K562 (cell line): Measurements from ENCODE around the gene VPS9D1. TPM values are rescaled to one million over a fixed set of nuclear protein-coding genes. Genes with fewer than 3 reads are reported as not detected.
A peak's percentile ranks its signal among the peaks of the same experiment; 100 is the strongest.

Experiments used
- CEBPB ChIP-seq: fragments of 450-650 bp; IDR thresholded peaks from 2 replicates; pipeline ENCODE4 v1.6.1; 2016; ENCODE audit warnings: missing genetic modification characterization, missing compliant biosample characterization
- CHD4 ChIP-seq: fragments of 200-600 bp; sonication (generic); IDR thresholded peaks from 3 replicates; pipeline ENCODE4 v1.6.1; 2012; ENCODE audit warnings: low read depth, mild to moderate bottlenecking, mixed read lengths, low read length, inconsistent platforms; ENCODE audit not compliant: insufficient read depth, insufficient replicate concordance, poor library complexity, severe bottlenecking
- CREB3L1 ChIP-seq: fragments of 450-650 bp; IDR thresholded peaks from 2 replicates; pipeline ENCODE4 v1.6.1; 2014; ENCODE audit warnings: low read depth, mild to moderate bottlenecking, moderate library complexity, borderline replicate concordance
- DACH1 ChIP-seq: fragments of 450-650 bp; IDR thresholded peaks from 2 replicates; pipeline ENCODE4 v1.6.1; 2018; ENCODE audit not compliant: partially characterized antibody
- E4F1 ChIP-seq: fragments of 250-450 bp; sonication (Bioruptor Pico); IDR thresholded peaks from 2 replicates; pipeline ENCODE4 v1.5.0; 2021; ENCODE audit warnings: mild to moderate bottlenecking, borderline replicate concordance
- IRF2 ChIP-seq: sonication (generic); formaldehyde crosslinking; IDR thresholded peaks from 2 replicates; pipeline ENCODE4 v1.8.1; 2022; ENCODE audit warnings: mild to moderate bottlenecking, missing genetic modification reagents
- KDM2B ChIP-seq: fragments of 250-450 bp; sonication (Bioruptor Pico); IDR thresholded peaks from 2 replicates; pipeline ENCODE4 v1.8.0; 2021; ENCODE audit warnings: mild to moderate bottlenecking, moderate library complexity
- LARP7 ChIP-seq: fragments of 450-650 bp; IDR thresholded peaks from 2 replicates; pipeline ENCODE4 v1.6.1; 2016
- MAFF ChIP-seq: IDR thresholded peaks from 2 replicates; pipeline ENCODE4 v1.6.1; 2012; ENCODE audit warnings: low read length, improper control_type of control experiment
- MXD1 ChIP-seq: fragments of 250-450 bp; sonication (Bioruptor Pico); IDR thresholded peaks from 2 replicates; pipeline ENCODE4 v1.8.0; 2021; ENCODE audit warnings: borderline replicate concordance, mild to moderate bottlenecking, moderate library complexity; ENCODE audit not compliant: poor library complexity, severe bottlenecking
- NFRKB ChIP-seq: fragments of 450-650 bp; IDR thresholded peaks from 2 replicates; pipeline ENCODE4 v1.6.1; 2016; ENCODE audit warnings: low read depth
- NR2C1 ChIP-seq, 2 experiments: fragments of 450-650 bp; IDR thresholded peaks; 2 replicates each; pipeline ENCODE4 v1.6.1; 2017; ENCODE audit warnings: mild to moderate bottlenecking in 2 of 2, antibody characterized with exemption in 1 of 2, inconsistent platforms in 1 of 2, missing compliant biosample characterization in 1 of 2, missing genetic modification characterization in 1 of 2
- PATZ1 ChIP-seq: fragments of 250-450 bp; sonication (Bioruptor Pico); IDR thresholded peaks from 2 replicates; pipeline ENCODE4 v1.5.0; 2020; ENCODE audit warnings: mild to moderate bottlenecking, borderline replicate concordance
- RFX5 ChIP-seq: IDR thresholded peaks from 2 replicates; pipeline ENCODE4 v1.6.1; 2011; ENCODE audit warnings: low read depth, mild to moderate bottlenecking, improper control_type of control experiment, low read length
- STAT5B ChIP-seq: fragments of 250-450 bp; sonication (Bioruptor Pico); IDR thresholded peaks from 2 replicates; pipeline ENCODE4 v1.8.0; 2021; ENCODE audit warnings: mild to moderate bottlenecking, inconsistent platforms
- TARDBP ChIP-seq: fragments of 450-650 bp; IDR thresholded peaks from 2 replicates; pipeline ENCODE4 v1.6.1; 2016
- THRAP3 ChIP-seq: fragments of 450-650 bp; IDR thresholded peaks from 2 replicates; pipeline ENCODE4 v1.6.1; 2016; ENCODE audit warnings: mild to moderate bottlenecking, inconsistent platforms, borderline replicate concordance
- polyA plus RNA-seq, 8 experiments: library from polyadenylated mRNA; depleted of rRNA in 4 of 8; stranded (reverse) in 5 of 8; unstranded in 3 of 8; fragments of >200 nt; fragmentation: Nextera tagmentation in 2 of 8; fragmentation: Illumina TruSeq in 1 of 8; extraction: Ambion mirVana in 2 of 8; extraction: Trizol in 1 of 8; gene quantifications; 2 replicates each; pipeline versions ENCODE4 v1.2.1 to v1.2.3, GENCODE V29; 2011 to 2014; ENCODE audit warnings: inconsistent platforms in 1 of 8, missing spikeins in 1 of 8
- total RNA-seq, 7 experiments: library from RNA; depleted of rRNA in 6 of 7; stranded (reverse); fragments of >200 nt in 6 of 7; fragmentation: Illumina TruSeq in 2 of 7; extraction: Trizol in 2 of 7; gene quantifications; 2 replicates each; pipeline versions ENCODE4 v1.2.1 to v1.2.3, GENCODE V29; 2011 to 2021; ENCODE audit warnings: low replicate concordance in 1 of 7
- TF ChIP-seq, protein P1 (sequence below): fragments of 450-650 bp; IDR thresholded peaks from 2 replicates; pipeline ENCODE4 v1.6.1; 2017; ENCODE audit warnings: antibody characterized with exemption

VPS9D1 gene
- total and polyA plus RNA-seq, 9 of the 15 experiments (the other 6 are each of a cell fraction or from before 2014, with no cell fraction given), result 0.33 to 3.1 (median 1.1) TPM

DNA sequence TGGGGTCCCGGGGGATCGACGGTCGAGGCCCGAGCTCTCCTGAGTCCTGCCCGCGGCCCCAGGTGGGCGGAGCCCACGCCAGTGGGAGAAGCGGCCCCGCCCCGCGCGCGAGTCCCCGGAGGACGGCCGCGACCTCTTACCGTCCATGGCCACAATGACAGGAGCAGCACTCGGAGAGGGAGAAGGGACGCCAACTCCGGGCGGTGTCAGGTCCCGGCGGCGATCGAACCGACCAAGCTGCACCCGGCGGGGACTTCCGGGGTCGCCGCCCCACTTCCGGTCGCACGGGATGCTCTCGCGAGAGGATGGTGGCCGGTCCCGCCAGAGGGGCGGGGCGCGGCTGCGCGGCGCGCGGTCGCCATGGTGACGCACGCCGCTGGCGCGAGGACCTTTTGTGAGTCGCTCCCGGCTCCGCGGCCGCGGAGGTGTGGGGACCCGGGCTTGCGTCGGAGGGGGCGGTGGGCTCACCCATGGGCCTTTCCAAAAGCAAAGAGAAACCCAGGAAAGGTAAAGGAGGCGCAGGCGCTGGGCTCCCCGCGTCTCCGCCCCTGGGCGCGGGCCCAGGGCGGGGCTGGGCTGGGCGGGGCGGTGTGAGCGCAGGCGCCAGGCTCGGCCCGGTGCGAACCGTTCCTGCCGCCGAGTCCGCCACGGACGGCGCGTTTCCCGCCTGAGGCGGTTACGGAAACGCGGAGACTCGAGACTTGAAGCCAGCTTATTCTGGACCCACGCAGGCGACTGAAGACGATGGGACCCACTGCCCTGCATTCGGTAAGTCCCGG, 63.1 kb downstream of the VPS9D1 start, which contains the start of the genes CHMP1A and SPATA33 (continued):
- TF ChIP-seq, protein P1, sequence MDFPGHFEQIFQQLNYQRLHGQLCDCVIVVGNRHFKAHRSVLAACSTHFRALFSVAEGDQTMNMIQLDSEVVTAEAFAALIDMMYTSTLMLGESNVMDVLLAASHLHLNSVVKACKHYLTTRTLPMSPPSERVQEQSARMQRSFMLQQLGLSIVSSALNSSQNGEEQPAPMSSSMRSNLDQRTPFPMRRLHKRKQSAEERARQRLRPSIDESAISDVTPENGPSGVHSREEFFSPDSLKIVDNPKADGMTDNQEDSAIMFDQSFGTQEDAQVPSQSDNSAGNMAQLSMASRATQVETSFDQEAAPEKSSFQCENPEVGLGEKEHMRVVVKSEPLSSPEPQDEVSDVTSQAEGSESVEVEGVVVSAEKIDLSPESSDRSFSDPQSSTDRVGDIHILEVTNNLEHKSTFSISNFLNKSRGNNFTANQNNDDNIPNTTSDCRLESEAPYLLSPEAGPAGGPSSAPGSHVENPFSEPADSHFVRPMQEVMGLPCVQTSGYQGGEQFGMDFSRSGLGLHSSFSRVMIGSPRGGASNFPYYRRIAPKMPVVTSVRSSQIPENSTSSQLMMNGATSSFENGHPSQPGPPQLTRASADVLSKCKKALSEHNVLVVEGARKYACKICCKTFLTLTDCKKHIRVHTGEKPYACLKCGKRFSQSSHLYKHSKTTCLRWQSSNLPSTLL, result no peak
- TF ChIP-seq NFRKB, result no peak
- no peak for TF ChIP-seq CHD4
- TF ChIP-seq KDM2B (CRISPR knock-in tag), result no peak
- TF ChIP-seq MAFF, result no peak; the same call in 1 of the 2 replicates
- TF ChIP-seq NR2C1 (IDR thresholded peaks at IDR 0.05), result peak; percentile 67
- peak; percentile 85 for TF ChIP-seq NR2C1 (tag; IDR thresholded peaks at IDR 0.05)
- peak; percentile 60 for TF ChIP-seq CREB3L1
- no peak for TF ChIP-seq RFX5
- TF ChIP-seq THRAP3, result no peak
- TF ChIP-seq TARDBP, result no peak
- peak; percentile 39 for TF ChIP-seq MXD1 (CRISPR knock-in tag)
- no peak for TF ChIP-seq PATZ1 (CRISPR knock-in tag)
- TF ChIP-seq DACH1, result no peak
- TF ChIP-seq LARP7, result no peak
- no peak for TF ChIP-seq STAT5B (CRISPR knock-in tag)
- TF ChIP-seq IRF2, result no peak
- no peak for TF ChIP-seq CEBPB (tag)
- TF ChIP-seq E4F1, result no peak
